C4-2B (cell line): ENCODE data around the gene KRT7.

ENCODE experiments used
- ZFX ChIP-seq: fragments of 450-650 bp; IDR thresholded peaks from 2 replicates; pipeline ENCODE4 v1.6.1; 2017
- TF ChIP-seq, protein P1 (sequence below): fragments of 450-650 bp; conservative IDR thresholded peaks from 2 replicates; pipeline ENCODE4 v1.5.1; 2017; ENCODE audit warnings: mild to moderate bottlenecking

DNA sequence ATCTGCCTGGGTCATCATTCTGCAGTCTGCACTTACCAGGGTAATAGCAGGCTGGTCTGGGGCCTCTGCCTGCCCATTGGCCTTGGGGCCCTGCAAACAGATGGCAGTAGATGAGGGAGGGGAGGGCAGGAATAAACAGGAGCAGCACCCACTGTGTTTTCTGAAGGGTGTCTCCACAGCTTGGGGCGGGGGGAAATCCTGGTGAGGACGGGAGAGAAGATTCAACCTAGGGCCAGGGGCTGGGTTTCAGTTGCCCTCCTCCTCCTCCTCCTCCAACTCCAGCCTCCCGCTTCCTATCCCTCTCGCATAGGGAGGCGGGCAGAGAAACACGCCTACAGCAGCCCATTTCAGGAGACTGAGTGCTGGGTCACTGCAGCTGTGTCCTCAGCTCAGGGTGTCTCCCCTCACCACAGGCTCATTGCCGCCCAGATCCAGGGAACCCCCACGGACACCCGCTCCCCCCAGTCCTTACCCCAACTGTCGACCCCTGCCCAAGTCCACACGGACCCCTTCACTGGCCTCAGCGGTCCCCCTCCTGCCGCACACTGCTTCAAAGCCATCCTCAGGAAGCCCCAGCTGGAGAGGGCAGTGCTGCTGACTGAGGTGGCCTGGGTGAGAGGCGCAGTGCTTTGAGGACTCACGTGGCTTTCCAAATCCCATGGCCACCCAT, 32.1 kb upstream of the KRT7 start:
- TF ChIP-seq, protein P1, sequence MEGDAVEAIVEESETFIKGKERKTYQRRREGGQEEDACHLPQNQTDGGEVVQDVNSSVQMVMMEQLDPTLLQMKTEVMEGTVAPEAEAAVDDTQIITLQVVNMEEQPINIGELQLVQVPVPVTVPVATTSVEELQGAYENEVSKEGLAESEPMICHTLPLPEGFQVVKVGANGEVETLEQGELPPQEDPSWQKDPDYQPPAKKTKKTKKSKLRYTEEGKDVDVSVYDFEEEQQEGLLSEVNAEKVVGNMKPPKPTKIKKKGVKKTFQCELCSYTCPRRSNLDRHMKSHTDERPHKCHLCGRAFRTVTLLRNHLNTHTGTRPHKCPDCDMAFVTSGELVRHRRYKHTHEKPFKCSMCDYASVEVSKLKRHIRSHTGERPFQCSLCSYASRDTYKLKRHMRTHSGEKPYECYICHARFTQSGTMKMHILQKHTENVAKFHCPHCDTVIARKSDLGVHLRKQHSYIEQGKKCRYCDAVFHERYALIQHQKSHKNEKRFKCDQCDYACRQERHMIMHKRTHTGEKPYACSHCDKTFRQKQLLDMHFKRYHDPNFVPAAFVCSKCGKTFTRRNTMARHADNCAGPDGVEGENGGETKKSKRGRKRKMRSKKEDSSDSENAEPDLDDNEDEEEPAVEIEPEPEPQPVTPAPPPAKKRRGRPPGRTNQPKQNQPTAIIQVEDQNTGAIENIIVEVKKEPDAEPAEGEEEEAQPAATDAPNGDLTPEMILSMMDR, result no peak
- no peak for TF ChIP-seq ZFX
